ENCODE results near the gene FRAS1. TPM values are rescaled to one million over a fixed set of nuclear protein-coding genes. Genes with fewer than 3 reads are reported as not detected.

Gene FRAS1
- total RNA-seq, 1 donor from 2014 or later: 24.6 TPM

DNA sequence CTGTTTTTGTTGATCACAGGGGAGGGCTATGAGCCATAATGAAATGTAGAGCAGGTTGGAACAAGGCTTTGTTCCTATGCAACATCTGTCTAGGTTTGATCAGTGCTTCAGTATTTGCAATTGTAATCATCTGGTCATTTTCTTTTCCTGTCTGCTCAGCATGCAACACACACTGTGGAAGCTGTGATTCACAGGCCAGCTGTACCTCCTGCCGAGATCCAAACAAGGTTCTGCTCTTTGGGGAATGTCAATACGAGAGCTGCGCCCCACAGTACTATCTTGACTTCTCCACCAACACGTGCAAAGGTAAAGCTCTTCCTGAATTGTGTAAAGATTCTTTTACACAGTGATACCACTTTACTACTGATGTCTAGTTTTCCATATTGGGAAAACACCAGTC lies 312.6 kb downstream of the FRAS1 start:
- DNase-seq (ENCODE audit: low read depth) (peak; percentile 27), FAIRE-seq (peak; percentile 68)
- Mint-ChIP-seq H3K4me1 (ENCODE audit: low read depth, unreplicated experiment) (peaks cover 13% of the 10 kb centered on the region), H3K9me3 (ENCODE audit: unreplicated experiment) (no peaks in the 10 kb centered on the region), H3K27me3 (ENCODE audit: low read depth, unreplicated experiment) (no peaks in the 10 kb centered on the region), H3K36me3 (ENCODE audit: low read depth, unreplicated experiment) (no peaks in the 10 kb centered on the region), H3K4me3 (ENCODE audit: unreplicated experiment) (no peak overlapping the region), H3K27ac (ENCODE audit: unreplicated experiment) (peak overlapping the region; percentile 9)
- no peaks in the 10 kb centered on the region for H3K9me3 ChIP-seq (ENCODE audit: insufficient read depth, low read depth, low read length)
- no peaks in the 10 kb centered on the region for H4K20me1 ChIP-seq (ENCODE audit: insufficient read depth, low read length)
- peak overlapping the region; percentile 12 for H3K4me2 ChIP-seq (ENCODE audit: low read length)
- peaks cover 13% of the 10 kb centered on the region for H3K27me3 ChIP-seq (ENCODE audit: insufficient read depth, low read length)
- H3K79me2 ChIP-seq (ENCODE audit: insufficient read depth, low read length): no peaks in the 10 kb centered on the region
- H3K36me3 ChIP-seq (ENCODE audit: insufficient read depth, low read length): no peaks in the 10 kb centered on the region
- no peak for TF ChIP-seq EZH2 (IDR thresholded peaks at IDR 0.05; ENCODE audit: insufficient read depth, low read length)
- TF ChIP-seq, protein P1, sequence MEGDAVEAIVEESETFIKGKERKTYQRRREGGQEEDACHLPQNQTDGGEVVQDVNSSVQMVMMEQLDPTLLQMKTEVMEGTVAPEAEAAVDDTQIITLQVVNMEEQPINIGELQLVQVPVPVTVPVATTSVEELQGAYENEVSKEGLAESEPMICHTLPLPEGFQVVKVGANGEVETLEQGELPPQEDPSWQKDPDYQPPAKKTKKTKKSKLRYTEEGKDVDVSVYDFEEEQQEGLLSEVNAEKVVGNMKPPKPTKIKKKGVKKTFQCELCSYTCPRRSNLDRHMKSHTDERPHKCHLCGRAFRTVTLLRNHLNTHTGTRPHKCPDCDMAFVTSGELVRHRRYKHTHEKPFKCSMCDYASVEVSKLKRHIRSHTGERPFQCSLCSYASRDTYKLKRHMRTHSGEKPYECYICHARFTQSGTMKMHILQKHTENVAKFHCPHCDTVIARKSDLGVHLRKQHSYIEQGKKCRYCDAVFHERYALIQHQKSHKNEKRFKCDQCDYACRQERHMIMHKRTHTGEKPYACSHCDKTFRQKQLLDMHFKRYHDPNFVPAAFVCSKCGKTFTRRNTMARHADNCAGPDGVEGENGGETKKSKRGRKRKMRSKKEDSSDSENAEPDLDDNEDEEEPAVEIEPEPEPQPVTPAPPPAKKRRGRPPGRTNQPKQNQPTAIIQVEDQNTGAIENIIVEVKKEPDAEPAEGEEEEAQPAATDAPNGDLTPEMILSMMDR (IDR thresholded peaks at IDR 0.05; ENCODE audit: insufficient read depth, low read depth, low read length): no peak
- no peak overlapping the region for H3K27ac ChIP-seq (ENCODE audit: low read depth, low read length)
- H3K4me3 ChIP-seq (ENCODE audit: insufficient read depth, low read depth, low read length): no peak overlapping the region
- no peaks in the 10 kb centered on the region for H3K4me1 ChIP-seq (ENCODE audit: insufficient read depth, low read length)
- no peak overlapping the region for H3K9ac ChIP-seq (ENCODE audit: low read length)
- H2AFZ ChIP-seq (ENCODE audit: low read depth, low read length): no peak overlapping the region

DNA sequence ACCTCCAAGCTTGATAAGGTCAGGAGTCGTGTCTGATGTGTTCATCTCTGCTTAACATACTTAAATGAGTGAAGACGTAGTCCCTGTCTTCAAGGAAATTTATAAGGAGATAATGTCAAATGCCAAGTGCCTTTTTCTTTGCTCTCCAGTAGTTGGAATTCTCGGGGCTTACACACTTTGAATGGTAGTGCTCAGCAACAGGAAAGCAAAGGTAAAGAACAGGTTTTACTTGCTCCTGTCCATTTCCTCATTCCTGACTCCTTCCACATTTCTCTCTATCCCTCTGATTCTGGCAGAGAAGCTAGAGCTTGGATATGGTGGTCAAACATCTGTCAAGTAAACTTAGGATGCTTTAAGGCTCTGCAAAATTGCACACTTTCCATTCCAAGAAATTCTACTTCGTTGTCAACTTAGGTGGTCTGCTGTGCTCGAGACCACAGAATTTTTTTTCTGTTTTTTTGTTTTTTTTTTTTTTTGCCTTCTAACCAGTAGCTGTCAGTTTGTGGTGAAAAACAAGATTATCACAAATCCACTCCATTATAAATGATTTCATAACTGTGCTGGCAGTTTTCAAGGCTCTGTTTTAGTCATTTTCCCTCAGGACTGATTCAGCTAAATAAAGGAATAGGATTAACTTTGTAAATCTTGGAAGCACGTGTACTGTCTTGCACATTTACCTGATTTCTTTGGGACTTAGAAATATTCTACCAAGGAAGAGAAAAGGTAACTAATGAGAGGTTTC lies 313.7 kb downstream of the FRAS1 start:
- Mint-ChIP-seq H3K4me3 (ENCODE audit: unreplicated experiment) (no peak overlapping the region), H3K4me1 (ENCODE audit: low read depth, unreplicated experiment) (peaks cover 13% of the 10 kb centered on the region), H3K27ac (ENCODE audit: unreplicated experiment) (no peak overlapping the region), H3K36me3 (ENCODE audit: low read depth, unreplicated experiment) (no peaks in the 10 kb centered on the region), H3K27me3 (ENCODE audit: low read depth, unreplicated experiment) (no peaks in the 10 kb centered on the region), H3K9me3 (ENCODE audit: unreplicated experiment) (no peaks in the 10 kb centered on the region)
- Histone ChIP-seq H4K20me1 (ENCODE audit: insufficient read depth, low read length) (no peaks in the 10 kb centered on the region), H3K4me1 (ENCODE audit: insufficient read depth, low read length) (no peaks in the 10 kb centered on the region), H3K27ac (ENCODE audit: low read depth, low read length) (no peak overlapping the region), H3K9me3 (ENCODE audit: insufficient read depth, low read depth, low read length) (no peaks in the 10 kb centered on the region), H3K79me2 (ENCODE audit: insufficient read depth, low read length) (no peaks in the 10 kb centered on the region), H3K4me2 (ENCODE audit: low read length) (no peak overlapping the region), H3K9ac (ENCODE audit: low read length) (no peak overlapping the region), H2AFZ (ENCODE audit: low read depth, low read length) (no peak overlapping the region), H3K27me3 (ENCODE audit: insufficient read depth, low read length) (peaks cover 13% of the 10 kb centered on the region), H3K36me3 (ENCODE audit: insufficient read depth, low read length) (no peaks in the 10 kb centered on the region), H3K4me3 (ENCODE audit: insufficient read depth, low read depth, low read length) (no peak overlapping the region)
- FAIRE-seq (no peak), DNase-seq (ENCODE audit: low read depth) (no peak)
- TF ChIP-seq, protein P1 (IDR thresholded peaks at IDR 0.05; ENCODE audit: insufficient read depth, low read depth, low read length): no peak

DNA sequence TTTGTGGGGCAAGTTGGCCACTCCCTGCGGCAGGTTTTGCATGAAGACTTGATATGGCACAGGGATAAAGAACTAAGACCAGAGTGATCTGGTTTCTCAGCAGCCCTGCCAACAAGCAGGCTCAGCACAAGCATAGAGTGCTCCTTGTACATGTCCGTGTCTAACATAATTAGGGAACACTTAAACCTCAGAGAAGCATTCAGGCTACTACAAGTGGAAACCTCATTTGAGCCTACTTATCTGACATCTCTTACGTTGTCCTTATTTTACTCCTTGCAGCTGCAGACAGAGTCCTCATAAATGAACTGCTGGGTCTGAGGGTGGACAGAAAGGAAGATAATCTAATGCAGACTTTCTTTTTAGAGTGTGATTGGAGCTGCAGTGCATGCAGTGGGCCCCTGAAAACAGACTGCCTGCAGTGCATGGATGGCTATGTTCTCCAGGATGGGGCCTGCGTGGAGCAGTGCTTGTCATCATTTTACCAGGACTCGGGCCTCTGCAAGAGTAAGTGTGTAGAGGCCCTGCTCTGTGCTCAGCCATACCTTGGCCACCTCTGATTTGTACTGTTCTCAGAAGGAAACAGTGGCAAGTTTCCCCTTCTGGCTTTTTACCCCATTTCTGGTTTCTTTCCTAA lies 315.3 kb downstream of the FRAS1 start:
- Mint-ChIP-seq H3K4me3 (ENCODE audit: unreplicated experiment) (no peak overlapping the region), H3K9me3 (ENCODE audit: unreplicated experiment) (no peaks in the 10 kb centered on the region), H3K36me3 (ENCODE audit: low read depth, unreplicated experiment) (no peaks in the 10 kb centered on the region), H3K4me1 (ENCODE audit: low read depth, unreplicated experiment) (peaks cover 13% of the 10 kb centered on the region), H3K27ac (ENCODE audit: unreplicated experiment) (no peak overlapping the region), H3K27me3 (ENCODE audit: low read depth, unreplicated experiment) (no peaks in the 10 kb centered on the region)
- H3K9me3 ChIP-seq (ENCODE audit: insufficient read depth, low read depth, low read length): no peaks in the 10 kb centered on the region
- H4K20me1 ChIP-seq (ENCODE audit: insufficient read depth, low read length): no peaks in the 10 kb centered on the region
- H3K36me3 ChIP-seq (ENCODE audit: insufficient read depth, low read length): no peaks in the 10 kb centered on the region
- H3K4me2 ChIP-seq (ENCODE audit: low read length): no peak overlapping the region
- H3K27ac ChIP-seq (ENCODE audit: low read depth, low read length): no peak overlapping the region
- H2AFZ ChIP-seq (ENCODE audit: low read depth, low read length): no peak overlapping the region
- peaks cover 13% of the 10 kb centered on the region for H3K27me3 ChIP-seq (ENCODE audit: insufficient read depth, low read length)
- no peak for DNase-seq (ENCODE audit: low read depth)
- no peaks in the 10 kb centered on the region for H3K4me1 ChIP-seq (ENCODE audit: insufficient read depth, low read length)
- FAIRE-seq: no peak
- no peak for TF ChIP-seq EZH2 (IDR thresholded peaks at IDR 0.05; ENCODE audit: insufficient read depth, low read length)
- TF ChIP-seq, protein P1 (IDR thresholded peaks at IDR 0.05; ENCODE audit: insufficient read depth, low read depth, low read length): no peak
- H3K4me3 ChIP-seq (ENCODE audit: insufficient read depth, low read depth, low read length): no peak overlapping the region
- H3K9ac ChIP-seq (ENCODE audit: low read length): no peak overlapping the region
- no peaks in the 10 kb centered on the region for H3K79me2 ChIP-seq (ENCODE audit: insufficient read depth, low read length)
